GM18511 (cell line): ENCODE measurements around the gene FAM53B.
"Not testable (repeated sequence)": the region's sequence is repeated elsewhere in the genome, so short reads cannot be mapped to it uniquely, and the experiment has no call there.

ENCODE experiments used
- ATAC-seq: cut with Tn5 transposase; IDR thresholded peaks from one replicate; pipeline ENCODE4 v1.9.1; 2021; ENCODE audit warnings: mild to moderate bottlenecking, moderate library complexity; ENCODE audit not compliant: unreplicated experiment

FAM53B gene, protein sequence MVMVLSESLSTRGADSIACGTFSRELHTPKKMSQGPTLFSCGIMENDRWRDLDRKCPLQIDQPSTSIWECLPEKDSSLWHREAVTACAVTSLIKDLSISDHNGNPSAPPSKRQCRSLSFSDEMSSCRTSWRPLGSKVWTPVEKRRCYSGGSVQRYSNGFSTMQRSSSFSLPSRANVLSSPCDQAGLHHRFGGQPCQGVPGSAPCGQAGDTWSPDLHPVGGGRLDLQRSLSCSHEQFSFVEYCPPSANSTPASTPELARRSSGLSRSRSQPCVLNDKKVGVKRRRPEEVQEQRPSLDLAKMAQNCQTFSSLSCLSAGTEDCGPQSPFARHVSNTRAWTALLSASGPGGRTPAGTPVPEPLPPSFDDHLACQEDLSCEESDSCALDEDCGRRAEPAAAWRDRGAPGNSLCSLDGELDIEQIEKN

DNA sequence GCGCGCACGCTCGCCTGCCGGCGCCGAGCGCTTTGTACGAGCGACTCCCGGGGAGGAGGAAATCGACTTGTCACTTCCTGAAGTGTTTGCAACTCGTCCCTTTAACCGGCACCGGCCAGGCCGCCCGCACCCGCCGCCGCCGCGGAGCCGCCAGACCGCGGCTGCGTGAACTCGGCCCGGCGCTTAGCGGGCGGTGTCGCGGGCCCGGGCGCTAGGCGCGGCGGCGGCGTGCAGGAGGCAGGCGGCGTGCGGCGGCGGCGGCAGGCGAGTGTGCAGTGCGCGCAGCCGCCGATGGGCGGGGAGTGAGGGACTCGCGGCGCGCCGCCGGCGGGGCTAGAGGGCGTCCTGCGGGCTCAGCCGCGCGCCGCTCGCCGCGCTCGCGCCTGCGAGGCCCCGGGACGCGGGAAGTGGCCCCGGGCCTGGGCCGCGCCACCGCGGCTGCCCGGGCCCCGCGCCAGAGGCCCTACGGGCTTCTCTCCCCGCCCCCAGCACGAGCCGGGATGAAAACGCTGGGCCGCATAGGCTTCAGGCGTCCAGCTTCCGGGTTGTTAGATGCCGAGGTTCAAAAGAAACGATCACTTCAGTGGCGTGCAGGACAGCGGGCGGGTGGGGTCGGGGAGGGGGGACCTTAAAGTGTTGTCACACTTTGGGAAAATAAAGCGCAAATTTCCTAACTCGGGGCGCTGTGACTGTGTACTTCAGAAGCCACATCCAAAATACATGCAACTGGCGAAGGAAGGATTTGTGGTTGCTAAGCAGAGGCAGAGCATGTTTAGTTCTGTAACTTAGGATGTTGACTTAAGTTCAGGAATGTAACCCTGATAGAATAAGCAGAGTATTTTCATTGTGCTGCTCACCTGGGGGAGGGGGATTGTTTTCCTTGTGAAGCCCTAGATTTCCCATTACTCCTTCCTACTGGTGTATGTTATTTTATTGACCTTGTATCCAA lies at the start of gene FAM53B:
Gene FAM53B (minus strand): TSS at position 277 of the 949 bp plus-strand sequence. CDS start 37,665 bp downstream, outside the sequence.
- ATAC-seq = peak; percentile 68

DNA sequence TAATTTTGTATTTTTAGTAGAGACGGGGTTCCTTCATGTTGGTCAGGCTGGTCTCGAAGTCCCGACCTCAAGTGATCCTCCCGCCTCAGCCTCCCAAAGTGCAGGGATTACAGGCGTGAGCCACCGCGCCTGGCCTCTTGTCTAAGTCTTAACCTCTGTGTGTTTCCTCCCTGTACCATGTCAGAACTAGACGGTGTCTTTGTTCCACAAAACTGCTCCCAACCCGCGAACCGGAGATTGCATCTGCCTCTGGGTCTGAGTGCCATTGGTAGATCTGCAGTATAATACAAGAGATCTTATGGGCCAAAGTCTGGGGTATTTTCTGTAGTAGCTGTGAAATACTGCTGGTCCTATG lies 48.8 kb upstream of the FAM53B start:
- no peak for ATAC-seq

DNA sequence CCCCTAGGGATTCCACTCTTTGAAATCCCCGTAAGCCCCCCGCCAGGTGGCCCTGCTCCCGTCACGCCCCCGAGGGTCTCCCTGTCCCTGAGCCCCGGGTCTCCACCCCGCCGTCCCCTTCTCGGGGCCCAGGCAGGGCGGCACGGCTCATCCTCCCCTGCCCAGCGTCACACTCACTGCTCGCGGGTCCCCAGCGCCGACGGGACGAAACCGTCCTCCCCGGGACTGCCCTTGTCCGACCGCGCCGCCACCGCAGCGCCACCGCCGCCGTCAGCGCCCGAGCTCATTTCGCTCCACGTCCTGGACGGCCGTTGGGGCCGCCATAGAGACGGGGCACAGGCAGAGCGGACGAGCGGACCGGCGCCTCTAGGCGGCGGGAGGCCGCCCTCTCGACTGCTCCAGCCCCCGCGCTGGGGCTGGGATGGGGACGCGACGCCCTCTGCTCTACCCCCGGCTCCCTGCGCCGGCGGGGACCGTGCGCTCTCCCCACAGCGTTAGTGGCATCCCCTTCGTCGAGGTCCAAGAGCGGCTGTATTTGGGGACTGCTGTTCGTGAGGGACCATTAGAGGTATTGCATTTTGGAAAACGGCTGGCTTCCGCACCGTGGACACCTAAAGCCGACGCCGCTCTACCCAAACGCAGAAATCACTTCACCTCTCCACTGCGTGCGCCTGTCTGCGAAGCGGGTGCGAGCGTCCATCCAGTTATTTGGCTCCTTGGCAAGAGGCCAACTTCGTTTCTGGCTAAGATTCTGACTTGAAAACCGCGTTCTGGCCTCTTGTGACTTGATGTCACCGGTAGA lies 47.6 kb upstream of the FAM53B start, which contains the start of gene EEF1AKMT2:
Gene EEF1AKMT2 (minus strand): TSS at position 341 of the 802 bp plus-strand sequence. CDS start 54 bp downstream, at position 287.
- ATAC-seq = peak; percentile 89

DNA sequence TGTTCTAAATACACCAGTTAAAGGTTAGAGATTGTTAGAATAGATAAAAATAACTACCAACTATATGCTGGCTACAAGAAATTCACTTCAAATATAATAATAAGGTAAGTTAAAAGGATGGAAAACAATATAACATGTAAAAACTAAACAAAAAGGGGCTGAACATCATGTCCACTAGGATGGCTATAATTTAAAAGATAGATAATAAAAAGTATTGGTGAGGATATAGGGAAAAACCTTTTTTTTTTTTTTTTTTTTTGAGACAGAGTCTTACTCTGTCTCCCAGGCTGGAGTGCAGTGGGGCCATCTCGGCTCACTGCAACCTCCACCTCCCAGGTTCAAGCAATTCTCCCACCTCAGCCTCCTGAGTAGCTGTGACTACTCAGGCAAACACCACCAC lies 38.7 kb upstream of the FAM53B start:
- ATAC-seq = not testable (repeated sequence)

DNA sequence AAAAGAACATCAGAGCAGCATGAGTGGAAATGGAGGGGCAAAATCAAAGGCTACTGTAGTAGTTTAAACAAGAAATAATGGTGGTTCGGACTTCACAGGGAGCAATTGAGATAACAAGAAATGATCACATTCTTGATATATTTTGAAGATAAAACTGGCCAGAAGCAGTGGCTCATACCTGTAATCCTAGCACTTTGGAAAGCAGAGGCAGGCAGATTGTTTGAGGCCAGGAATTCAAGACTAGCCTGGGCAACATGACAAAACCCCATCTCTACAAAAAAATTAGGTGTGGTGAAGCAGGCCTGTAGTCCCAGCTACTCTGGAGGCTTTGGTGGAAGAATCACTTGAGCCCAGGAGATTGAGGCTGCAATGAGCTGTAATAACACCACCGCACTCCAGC lies 24.6 kb upstream of the FAM53B start:
- ATAC-seq = no peak

DNA sequence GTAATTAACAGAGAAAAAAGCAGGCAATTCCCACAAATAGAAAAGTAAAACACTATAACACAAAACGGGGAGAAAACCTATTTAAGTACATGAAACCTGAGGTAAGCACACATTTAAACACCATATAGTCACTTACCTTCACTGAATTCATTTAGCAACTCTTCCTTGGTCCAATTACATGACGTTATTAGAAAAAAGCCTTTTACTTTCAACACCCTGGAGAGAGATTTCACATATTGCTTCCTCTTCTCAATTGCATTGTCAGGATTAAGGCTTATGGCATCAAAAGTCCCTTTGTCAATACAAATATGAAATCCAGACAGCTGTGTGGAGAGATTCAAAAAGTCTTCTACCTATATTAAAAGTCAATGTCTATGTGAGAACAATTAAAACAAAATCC lies 21.1 kb upstream of the FAM53B start:
- ATAC-seq = no peak

DNA sequence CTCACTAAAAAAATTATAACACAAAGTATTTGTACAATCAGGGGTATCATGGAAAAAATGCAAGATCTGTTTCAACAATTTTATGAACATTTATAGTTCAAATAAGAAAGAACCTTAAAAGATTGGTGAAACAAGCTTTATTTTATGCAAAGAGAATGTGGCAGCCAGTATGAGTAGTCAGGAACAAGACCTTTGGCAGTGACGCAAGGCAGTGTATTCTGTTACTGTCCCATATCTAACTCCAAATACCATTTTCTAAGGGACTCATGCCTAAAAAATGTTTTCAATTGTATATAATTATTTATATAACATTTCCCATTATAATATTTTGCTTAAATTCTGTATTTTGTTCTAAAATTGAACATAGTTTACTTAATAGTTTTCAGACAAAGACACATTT lies 19.1 kb upstream of the FAM53B start:
- no peak for ATAC-seq

DNA sequence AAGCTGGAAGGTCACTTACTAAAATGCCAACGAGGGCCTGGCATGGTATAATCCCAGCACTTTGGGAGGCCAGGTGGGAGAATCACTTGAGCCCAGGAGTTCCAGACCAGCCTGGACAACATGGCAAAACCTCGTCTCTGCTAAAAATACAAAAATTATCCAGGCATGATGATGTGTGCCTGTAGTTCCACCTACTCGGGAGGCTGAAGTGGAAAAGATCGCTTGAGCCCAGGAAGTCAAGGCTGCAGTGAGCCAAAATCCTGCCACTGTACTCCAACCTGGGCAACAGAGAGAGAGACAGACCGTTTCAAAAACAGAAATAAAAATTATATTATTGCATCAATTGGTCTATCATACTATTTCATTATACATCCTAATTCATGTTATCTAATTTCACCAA lies 18.1 kb upstream of the FAM53B start:
- ATAC-seq = no peak

DNA sequence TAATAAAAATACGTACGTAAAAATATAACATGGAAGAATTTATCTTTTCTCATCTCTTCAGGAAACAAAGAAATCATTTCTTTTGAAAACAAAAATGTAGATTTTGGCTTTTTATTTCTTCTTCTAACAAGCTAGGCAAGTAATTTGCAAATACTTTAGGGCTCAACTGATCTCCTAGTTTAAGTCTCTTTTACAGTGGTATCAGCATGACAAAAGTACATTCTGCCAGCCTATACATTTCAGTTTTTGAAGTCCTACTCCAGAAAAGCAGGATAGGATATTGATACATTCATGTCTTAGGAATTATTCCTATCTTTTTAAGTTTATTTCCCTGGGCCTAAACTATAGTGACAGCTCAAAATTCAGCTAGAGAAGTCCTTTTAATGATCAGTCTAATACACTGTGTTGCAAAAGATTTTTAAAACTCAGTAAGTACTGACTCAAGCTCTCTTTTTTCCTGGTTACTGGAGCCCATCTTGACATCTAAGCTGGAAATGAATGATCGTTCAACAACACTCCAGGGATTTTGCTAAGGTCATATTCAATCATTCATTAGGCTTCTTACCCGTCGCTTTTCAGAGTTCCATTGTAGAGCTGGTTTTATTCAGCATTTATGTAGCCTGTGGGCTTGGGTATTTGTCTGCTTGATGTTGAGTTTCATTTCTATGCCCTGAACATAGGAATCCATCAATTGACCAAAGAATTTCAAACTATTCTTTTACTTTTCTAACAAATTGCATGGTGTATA lies 12.2 kb upstream of the FAM53B start:
- ATAC-seq = no peak

DNA sequence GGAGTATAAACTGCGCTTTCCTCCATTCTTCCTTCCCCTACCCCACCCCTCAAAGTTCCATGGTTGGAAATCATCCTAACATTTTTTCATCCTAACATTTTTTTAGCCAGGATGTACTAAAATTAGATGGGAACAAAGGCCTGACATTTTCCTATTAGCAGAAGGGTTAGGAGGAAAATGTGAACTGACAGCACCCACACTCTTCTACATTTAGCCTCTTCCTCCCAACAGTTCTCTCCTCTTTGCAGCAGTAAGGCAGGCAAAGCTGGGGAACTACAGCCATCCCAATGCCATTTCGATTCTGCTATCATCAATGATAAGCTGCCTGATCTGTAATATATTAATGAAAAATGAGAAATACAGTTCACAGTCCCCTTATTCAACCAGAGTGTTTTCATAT lies 11.4 kb upstream of the FAM53B start:
- no peak for ATAC-seq

DNA sequence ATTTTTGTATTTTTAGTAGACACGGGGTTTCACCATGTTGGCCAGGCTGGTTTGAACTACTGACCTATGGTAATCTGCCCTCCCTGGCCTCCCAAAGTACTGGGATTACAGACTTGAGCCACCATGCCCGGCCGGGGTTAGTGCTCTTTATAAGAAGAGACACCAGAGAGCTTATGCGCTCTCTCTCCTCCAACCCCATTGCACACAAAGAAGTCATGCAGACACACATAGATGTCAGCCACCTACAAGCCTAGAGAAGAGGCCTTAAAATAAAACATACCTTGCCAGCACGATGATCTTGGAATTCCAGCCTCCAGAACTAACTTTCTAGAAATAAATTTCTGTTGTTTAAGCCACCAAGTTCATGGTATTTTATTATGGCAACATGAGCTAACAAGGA lies 10.0 kb upstream of the FAM53B start:
- no peak for ATAC-seq

DNA sequence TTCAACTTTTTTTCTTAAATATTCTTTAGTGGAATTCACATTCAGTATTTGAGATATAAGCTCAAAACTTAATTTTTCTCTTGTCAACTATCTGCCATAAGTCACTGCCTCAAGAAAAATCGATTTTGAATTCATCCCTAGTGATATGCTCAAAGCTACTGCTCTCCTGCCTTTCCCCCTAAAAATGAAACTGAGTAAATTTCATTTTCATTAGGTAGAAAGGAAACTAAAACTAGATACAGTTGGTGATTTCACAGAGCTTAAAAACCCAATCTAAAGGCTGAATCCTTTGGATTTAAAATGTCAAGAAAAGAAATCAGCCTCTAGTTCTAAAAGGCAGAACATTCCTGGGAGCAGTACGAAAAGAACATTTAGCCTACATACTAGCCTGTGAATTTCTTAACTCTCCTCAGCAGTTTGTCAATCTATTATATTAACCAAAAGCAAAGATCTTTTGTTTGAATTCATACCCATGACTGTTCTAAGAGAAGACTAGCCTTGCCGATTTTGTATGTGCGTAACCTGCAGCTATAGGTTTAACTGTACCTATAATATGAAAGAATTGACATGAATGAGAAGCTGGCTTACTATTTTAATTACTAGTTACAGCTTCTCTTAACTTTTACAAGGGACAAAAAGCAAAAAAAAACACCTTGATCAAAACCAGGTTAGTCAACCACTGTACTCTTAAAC lies 4.9 kb upstream of the FAM53B start:
- peak; percentile 41 for ATAC-seq

DNA sequence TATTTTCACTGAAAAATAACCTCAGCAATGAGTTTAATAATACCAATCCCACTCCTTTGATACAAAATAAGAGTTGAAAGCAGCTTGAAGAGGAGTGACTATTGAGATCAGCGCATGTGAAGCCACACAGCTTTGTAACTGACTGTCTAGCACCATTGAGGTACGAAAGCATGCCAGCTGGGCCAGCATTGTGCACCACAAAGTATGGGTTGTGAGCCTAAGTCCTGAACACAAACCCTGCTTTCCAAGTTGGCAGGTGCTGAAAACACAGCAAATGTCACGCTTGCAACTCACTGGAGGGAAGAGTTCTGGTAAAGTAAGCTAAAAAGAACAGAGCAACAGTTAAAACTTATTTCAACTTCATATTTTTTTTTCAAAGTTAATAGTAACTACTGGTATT lies 4.0 kb upstream of the FAM53B start:
- no peak for ATAC-seq

DNA sequence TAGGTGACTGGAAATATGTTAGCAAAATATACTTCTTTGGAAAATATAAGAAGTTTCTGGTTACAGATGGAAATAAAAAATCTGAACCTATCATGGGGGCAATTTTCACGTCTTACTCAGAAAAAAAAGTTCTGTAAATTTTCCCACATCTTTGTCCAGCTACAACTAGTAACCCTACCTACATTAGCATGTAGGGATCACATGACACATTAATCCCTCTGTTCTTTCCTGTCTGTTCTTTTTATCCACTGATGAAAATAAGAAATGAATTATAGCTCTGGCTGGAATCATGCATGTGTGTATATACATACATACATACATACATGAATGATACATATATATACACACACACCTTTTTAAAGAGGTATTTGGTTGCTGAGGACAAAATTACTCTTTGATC lies 3.6 kb upstream of the FAM53B start:
- no peak for ATAC-seq

DNA sequence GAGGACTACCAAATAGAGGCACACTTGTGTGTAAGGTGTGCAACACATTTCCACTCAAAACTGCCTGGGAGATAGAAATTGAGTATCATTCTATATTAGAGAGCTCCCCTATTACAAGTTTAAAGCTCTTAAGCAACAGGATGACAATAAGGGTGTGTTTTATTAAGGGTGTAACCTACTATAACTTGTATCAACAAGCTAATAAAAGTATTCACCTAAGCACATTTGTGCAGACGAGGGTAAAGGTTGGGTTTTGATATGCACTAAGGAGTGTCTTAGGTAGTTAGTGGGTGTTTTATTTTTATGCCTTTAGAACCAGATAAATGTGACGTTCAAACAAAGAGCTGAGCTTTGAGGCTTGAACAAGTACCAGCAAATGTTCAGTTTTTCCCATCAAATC lies 2.8 kb upstream of the FAM53B start:
- no peak for ATAC-seq

DNA sequence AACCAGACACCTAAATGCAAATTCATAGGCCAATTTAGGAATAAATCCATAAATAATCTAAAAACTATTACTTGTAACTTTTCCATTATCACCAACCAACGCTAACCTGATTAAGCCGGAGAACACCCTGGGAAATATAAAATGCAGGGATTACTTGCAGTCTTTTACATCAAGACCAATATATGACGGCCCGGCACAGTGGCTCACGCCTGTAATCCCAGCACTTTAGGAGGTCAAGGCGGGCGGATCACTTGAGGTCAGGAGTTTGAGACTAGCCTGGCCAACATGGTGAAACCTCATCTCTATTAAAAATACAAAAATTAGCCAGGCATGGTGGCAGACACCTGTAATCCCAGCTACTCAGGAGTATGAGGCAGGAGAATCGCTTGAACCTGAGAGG lies 2.3 kb upstream of the FAM53B start:
- ATAC-seq = not testable (repeated sequence)

DNA sequence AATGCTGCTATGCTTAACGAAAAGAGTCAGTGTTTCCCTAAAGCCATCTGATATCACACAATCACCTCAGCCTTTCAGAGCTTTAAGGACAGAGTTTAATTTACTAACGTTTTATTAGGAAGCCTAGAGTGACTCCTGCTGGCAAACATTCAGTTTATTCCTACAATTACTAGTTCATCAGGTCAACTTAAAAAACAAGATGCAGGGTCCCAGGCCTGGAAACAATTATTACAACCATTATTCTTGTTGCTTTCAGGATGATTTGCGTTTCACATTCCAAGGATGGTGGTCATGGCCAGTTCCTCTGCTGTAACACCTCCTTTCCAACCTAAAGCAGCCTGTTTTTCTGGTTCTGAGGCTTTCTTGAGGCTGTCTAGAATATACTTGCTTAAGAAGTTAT lies 1.5 kb upstream of the FAM53B start:
- no peak for ATAC-seq

DNA sequence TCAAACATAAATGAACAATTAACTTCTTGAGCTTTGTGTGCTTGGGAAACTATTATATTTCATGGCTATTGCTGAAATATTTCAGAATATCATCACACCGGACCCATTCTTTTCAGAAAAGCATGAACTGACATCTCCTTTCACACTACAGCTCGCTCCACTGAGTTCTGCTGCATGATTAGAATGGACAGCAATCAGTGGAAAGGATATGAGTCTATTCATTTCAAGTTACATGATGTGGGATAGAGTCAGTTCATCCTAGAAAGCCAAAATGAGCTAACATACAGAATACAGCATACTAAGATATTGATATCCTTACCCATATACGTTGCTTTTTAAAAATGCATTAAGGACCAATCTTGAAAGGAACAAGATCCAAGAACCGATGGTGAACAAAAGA lies 1.1 kb upstream of the FAM53B start:
- no peak for ATAC-seq

DNA sequence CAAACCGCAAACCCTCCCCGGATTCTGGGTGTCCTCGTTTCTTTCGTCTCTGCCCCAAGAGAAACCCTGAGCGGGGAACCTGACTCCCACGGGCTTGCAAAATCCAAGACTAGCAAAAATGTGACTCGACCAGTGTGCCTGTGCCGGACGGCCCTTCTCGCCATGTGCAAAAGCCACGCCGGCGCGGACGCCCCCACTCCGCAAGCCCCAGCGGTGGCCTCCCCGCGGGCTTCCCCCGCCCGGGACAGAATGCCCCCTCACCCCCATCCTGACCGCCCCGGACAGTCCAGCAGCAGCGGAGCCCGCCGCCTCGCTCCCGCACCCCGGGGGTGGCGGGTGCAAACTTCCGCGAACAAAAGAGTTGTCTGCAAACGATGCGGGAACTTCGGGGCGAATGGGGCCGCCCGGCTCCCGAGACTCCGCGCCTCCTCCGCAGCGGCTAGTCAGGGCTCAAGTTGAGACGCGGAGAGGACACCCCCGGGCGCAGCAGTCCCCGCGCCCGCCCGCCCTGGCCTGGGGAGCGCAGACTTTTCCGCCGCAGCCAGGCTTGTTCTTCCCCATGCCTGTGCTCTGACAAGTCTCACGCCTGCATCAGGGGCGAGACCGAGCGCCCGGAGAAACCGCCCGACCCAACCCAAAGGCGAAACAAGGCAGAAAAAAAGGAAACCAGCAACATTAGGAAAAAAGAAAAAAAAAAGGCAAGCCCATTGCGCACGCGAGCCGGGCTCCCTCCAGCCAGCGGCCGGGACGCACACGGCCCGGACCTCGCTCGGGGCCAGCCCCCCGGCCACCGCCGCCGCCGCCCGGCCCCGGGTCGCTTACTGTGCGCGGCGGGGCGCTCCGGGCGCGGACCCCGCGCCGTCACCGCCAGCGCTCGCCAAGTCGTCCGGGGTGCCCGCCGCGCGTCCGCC lies 732 bp downstream of the FAM53B start:
- no peak for ATAC-seq
